ENCODE results near the gene EPHA10.

DNA sequence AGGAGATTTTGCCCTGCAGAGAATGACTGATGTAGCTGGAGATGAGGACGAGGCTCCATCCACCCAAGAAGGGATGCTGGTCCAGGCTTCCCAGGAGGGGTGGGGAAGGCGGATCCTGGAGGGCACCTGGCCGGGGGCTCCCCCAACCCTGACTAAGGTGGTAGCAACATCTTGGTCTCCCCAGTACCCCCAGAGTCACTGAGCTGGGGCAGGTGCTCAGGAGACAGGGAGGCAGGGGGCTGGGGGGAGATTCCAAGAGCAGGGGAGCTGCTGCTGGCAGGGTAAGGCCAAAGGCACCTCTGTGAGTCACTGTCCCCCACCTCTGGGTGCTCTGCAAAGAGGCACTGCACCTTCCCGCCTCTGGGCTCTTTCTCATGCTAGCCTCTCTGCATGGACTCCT, 48.6 kb downstream of the EPHA10 start:
- TF ChIP-seq POLR2A (IDR thresholded peaks at IDR 0.05; ENCODE audit: low read length) = no peak
- no peak for TF ChIP-seq GATA1 (IDR thresholded peaks at IDR 0.05; ENCODE audit: low read depth, low read length)

Measured in erythroblast (primary cell).